GM23248 (cell line): Measurements from ENCODE around the gene MGAT3. TPM values are rescaled to one million over a fixed set of nuclear protein-coding genes. Genes with fewer than 3 reads are reported as not detected.

Source experiments
- DNase-seq: peaks from one replicate; pipeline ENCODE4 v3.0.0-alpha.2; 2015
- H2AFZ ChIP-seq: fragments of 200-600 bp; sonication (generic); 2 replicates; pipeline ENCODE4 v1.6.1; 2016; ENCODE audit warnings: antibody characterized with exemption
- H3F3A ChIP-seq: fragments of 200-600 bp; sonication (generic); 2 replicates; pipeline ENCODE4 v1.6.1; 2016; ENCODE audit warnings: mild to moderate bottlenecking, antibody characterized with exemption, mixed run types; ENCODE audit not compliant: insufficient read depth
- H3K27ac ChIP-seq: fragments of 200-600 bp; sonication (generic); 2 replicates; pipeline ENCODE4 v1.5.1; 2016; ENCODE audit warnings: mild to moderate bottlenecking
- H3K27me3 ChIP-seq: fragments of 200-600 bp; sonication (generic); replicated peaks from 2 replicates; pipeline ENCODE4 v1.6.1; 2016; ENCODE audit warnings: mild to moderate bottlenecking; ENCODE audit not compliant: insufficient read depth
- H3K36me3 ChIP-seq: fragments of 200-600 bp; sonication (generic); 2 replicates; pipeline ENCODE4 v1.6.1; 2016; ENCODE audit warnings: low read depth, mild to moderate bottlenecking
- H3K4me1 ChIP-seq: fragments of 200-600 bp; sonication (generic); 2 replicates; pipeline ENCODE4 v1.6.1; 2016; ENCODE audit warnings: mild to moderate bottlenecking; ENCODE audit not compliant: insufficient read depth
- H3K4me2 ChIP-seq: fragments of 200-600 bp; sonication (generic); one replicate; pipeline ENCODE4 v1.6.1; 2016; ENCODE audit warnings: mild to moderate bottlenecking; ENCODE audit not compliant: unreplicated experiment
- H3K4me3 ChIP-seq: fragments of 200-600 bp; sonication (generic); 2 replicates; pipeline ENCODE4 v1.5.1; 2016; ENCODE audit warnings: mild to moderate bottlenecking
- H3K79me2 ChIP-seq: fragments of 200-600 bp; sonication (generic); 2 replicates; pipeline ENCODE4 v1.6.1; 2016; ENCODE audit warnings: mild to moderate bottlenecking; ENCODE audit not compliant: insufficient read depth
- H3K9ac ChIP-seq: fragments of 200-600 bp; sonication (generic); 2 replicates; pipeline ENCODE4 v1.6.1; 2016; ENCODE audit warnings: mild to moderate bottlenecking
- H3K9me2 ChIP-seq: fragments of 200-600 bp; sonication (generic); 2 replicates; pipeline ENCODE4 v1.6.1; 2016; ENCODE audit warnings: mixed run types, mild to moderate bottlenecking, moderate library complexity; ENCODE audit not compliant: insufficient read depth
- H3K9me3 ChIP-seq: fragments of 200-600 bp; sonication (generic); one replicate; pipeline ENCODE4 v1.6.1; 2017; ENCODE audit warnings: low read depth
- H4K20me1 ChIP-seq: fragments of 200-600 bp; sonication (generic); 2 replicates; pipeline ENCODE4 v1.6.0; 2016; ENCODE audit not compliant: insufficient read depth
- EZH2 ChIP-seq: fragments of 200-600 bp; sonication (generic); IDR thresholded peaks from 2 replicates; pipeline ENCODE4 v1.6.1; 2018; ENCODE audit warnings: antibody characterized with exemption, mild to moderate bottlenecking; ENCODE audit not compliant: insufficient read depth, poor library complexity, severe bottlenecking
- EZH2phosphoT487 ChIP-seq: fragments of 200-600 bp; sonication (generic); IDR thresholded peaks from 2 replicates; pipeline ENCODE4 v1.6.1; 2018; ENCODE audit warnings: antibody characterized with exemption, moderate library complexity, mild to moderate bottlenecking, low read depth; ENCODE audit not compliant: insufficient read depth
- WGBS, 2 experiments: methylation state at CpG; one replicate each; pipeline ENCODE4 v1.1.6; 2015 to 2017; ENCODE audit warnings: low lambda C conversion rate in 2 of 2, low coverage in 1 of 2; ENCODE audit errors: missing lambda C conversion rate in 2 of 2; 5-methylcytosine and 5-hydroxymethylcytosine counted together
- in situ Hi-C: fragments of 300-500 bp; cut with MboI; formaldehyde crosslinking; loops from 2 replicates; pipeline ENCODE4 v1.15.0; 2020
- polyA plus RNA-seq: library from polyadenylated mRNA; unstranded; fragments of >200 nt; fragmentation: Nextera tagmentation; extraction: Ambion mirVana; gene quantifications from 2 replicates; pipeline ENCODE4 v1.2.1, GENCODE V29; 2016
- total RNA-seq: library from RNA; depleted of rRNA; stranded (reverse); fragments of >200 nt; shearing (Covaris generic); gene quantifications from 2 replicates; pipeline ENCODE4 v1.2.3, GENCODE V29; 2014

MGAT3 gene
- total and polyA plus RNA-seq, 2 experiments from 2014 or later, result not detected

- H3K9me2 ChIP-seq, result no peaks in the 10 kb centered on the region
- WGBS, 2 experiments, result 75 to 78% methylated on average over 4 of the region's 4 CpGs
- H3K4me3 ChIP-seq, result no peak overlapping the region
- in situ Hi-C loops, result no loop called here
- H4K20me1 ChIP-seq, result peaks cover 11% of the 10 kb centered on the region; the same call in 1 of the 2 replicates
- peaks cover 38% of the 10 kb centered on the region for H3F3A ChIP-seq
- H3K79me2 ChIP-seq, result peaks cover 50% of the 10 kb centered on the region
- H3K9me3 ChIP-seq, result no peaks in the 10 kb centered on the region
- TF ChIP-seq EZH2 (no peak), EZH2phosphoT487 (no peak)
- H3K4me2 ChIP-seq, result no peak overlapping the region
- H3K27ac ChIP-seq, result no peak overlapping the region
- no peak for DNase-seq
- H3K4me1 ChIP-seq, result peaks cover 20% of the 10 kb centered on the region
- H3K27me3 ChIP-seq, result no peaks in the 10 kb centered on the region
- peaks cover 11% of the 10 kb centered on the region for H3K36me3 ChIP-seq
- no peak overlapping the region for H2AFZ ChIP-seq
- no peak overlapping the region for H3K9ac ChIP-seq
Measured at GRCh38 chr22:39526736-39527171, 69.9 kb downstream of the MGAT3 start.

GRCh38 chr22:39527481-39527961, 70.7 kb downstream of the MGAT3 start:
- TF ChIP-seq EZH2 (no peak), EZH2phosphoT487 (no peak)
- no peak for DNase-seq
- no peak overlapping the region for H2AFZ ChIP-seq
- H3K79me2 ChIP-seq, result peaks cover 49% of the 10 kb centered on the region
- in situ Hi-C loops, result no loop called here
- H3K27me3 ChIP-seq, result no peaks in the 10 kb centered on the region
- H3K4me2 ChIP-seq, result no peak overlapping the region
- H3K9me3 ChIP-seq, result no peaks in the 10 kb centered on the region
- no peak overlapping the region for H3K4me3 ChIP-seq
- H4K20me1 ChIP-seq, result peaks cover 5% of the 10 kb centered on the region; the same call in 1 of the 2 replicates
- no peaks in the 10 kb centered on the region for H3K9me2 ChIP-seq
- WGBS, 2 experiments, result 47 to 48% methylated on average over 6 of the region's 6 CpGs
- H3K36me3 ChIP-seq, result peaks cover 3% of the 10 kb centered on the region; the same call in 1 of the 2 replicates
- H3K9ac ChIP-seq, result no peak overlapping the region
- H3K27ac ChIP-seq, result no peak overlapping the region
- peaks cover 31% of the 10 kb centered on the region for H3F3A ChIP-seq
- peaks cover 21% of the 10 kb centered on the region for H3K4me1 ChIP-seq

- no peak overlapping the region for H3K4me3 ChIP-seq
- no peaks in the 10 kb centered on the region for H3K27me3 ChIP-seq
- H3K4me1 ChIP-seq, result peaks cover 17% of the 10 kb centered on the region
- H3K4me2 ChIP-seq, result no peak overlapping the region
- H3K9ac ChIP-seq, result no peak overlapping the region
- no peak overlapping the region for H2AFZ ChIP-seq
- DNase-seq, result no peak
- H4K20me1 ChIP-seq, result peaks cover 1% of the 10 kb centered on the region; the same call in 1 of the 2 replicates
- no peak for TF ChIP-seq EZH2phosphoT487
- H3F3A ChIP-seq, result peaks cover 26% of the 10 kb centered on the region
- no peaks in the 10 kb centered on the region for H3K9me2 ChIP-seq
- no peak overlapping the region for H3K27ac ChIP-seq
- WGBS, 2 experiments, result 61 to 63% methylated on average over 12 of the region's 12 CpGs
- H3K9me3 ChIP-seq, result no peaks in the 10 kb centered on the region
- H3K79me2 ChIP-seq, result peaks cover 44% of the 10 kb centered on the region
- in situ Hi-C loops, result no loop called here
- peaks cover 3% of the 10 kb centered on the region; the same call in 1 of the 2 replicates for H3K36me3 ChIP-seq
Measured at GRCh38 chr22:39528080-39528661, 71.4 kb downstream of the MGAT3 start.

GRCh38 chr22:39528681-39529486, 72.1 kb downstream of the MGAT3 start:
- Histone ChIP-seq H3K27me3 (no peaks in the 10 kb centered on the region), H3K27ac (no peak overlapping the region), H3K36me3 (0 out of 2 replicates have a peak, but pooled peaks cover 3% of the 10 kb centered on the region), H3K4me1 (peaks cover 15% of the 10 kb centered on the region), H3K9me3 (no peaks in the 10 kb centered on the region), H3K4me2 (peak overlapping the region; percentile 7), H4K20me1 (no peaks in the 10 kb centered on the region), H3K9me2 (no peaks in the 10 kb centered on the region), H3K4me3 (no peak overlapping the region), H3F3A (peaks cover 26% of the 10 kb centered on the region), H3K79me2 (peaks cover 40% of the 10 kb centered on the region), H3K9ac (no peak overlapping the region), H2AFZ (no peak overlapping the region)
- peak; percentile 95 for DNase-seq
- WGBS, 2 experiments, result 33 to 34% methylated on average over 32 of the region's 32 CpGs
- in situ Hi-C loops, result no loop called here
- TF ChIP-seq EZH2phosphoT487 (no peak), EZH2 (no peak)
